ENCODE measurements around the gene THBS3. TPM values are rescaled to one million over a fixed set of nuclear protein-coding genes. Genes with fewer than 3 reads are reported as not detected.

THBS3 gene
- total and polyA plus RNA-seq, 9 of the 15 experiments (the other 6 are each of a cell fraction or from before 2014, with no cell fraction given) = 0.59 to 8.3 (median 3.2) TPM

DNA sequence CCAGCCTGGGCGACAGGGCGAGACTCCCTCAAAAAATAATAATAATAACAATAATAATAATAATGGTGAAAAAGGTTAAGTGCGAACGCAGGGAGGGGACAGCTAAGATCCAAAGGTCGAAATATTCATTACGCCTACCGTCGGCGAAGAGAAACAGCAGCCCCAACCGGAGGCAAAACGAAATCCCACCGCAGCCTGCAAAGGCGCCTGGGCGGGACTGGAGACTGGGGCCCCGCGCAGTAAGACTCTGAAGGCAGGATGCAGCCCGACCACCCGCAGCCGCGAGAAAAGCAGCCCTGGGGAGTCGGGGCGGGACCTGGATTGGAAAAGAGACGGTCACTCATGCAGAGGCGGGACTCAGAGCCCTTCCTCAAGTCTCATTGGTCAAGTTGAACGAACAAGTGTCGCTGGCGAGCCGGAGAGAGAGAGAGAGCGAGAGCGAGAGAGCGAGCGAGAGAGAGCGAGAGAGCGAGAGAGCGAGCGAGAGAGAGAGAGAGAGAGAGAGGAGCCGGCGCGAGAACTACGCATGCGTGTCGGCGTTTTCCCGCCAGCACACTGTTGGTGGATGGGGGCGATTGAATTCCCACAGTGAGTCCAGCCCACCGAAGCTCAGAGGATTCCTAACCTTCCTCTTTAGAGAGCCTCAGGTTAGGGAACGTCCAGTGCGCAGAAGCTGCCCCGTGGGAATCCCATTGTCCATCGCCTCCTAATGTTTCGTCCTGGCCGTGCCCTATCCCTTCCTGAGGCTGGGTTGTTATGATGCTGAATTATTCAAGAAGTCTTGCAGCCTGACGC is 36.9 kb upstream of the THBS3 start (continued):
- TF ChIP-seq ETS2 (tag; IDR thresholded peaks at IDR 0.05; ENCODE audit: borderline replicate concordance, poor library complexity, severe bottlenecking) (no peak), PTTG1 (tag; IDR thresholded peaks at IDR 0.05; ENCODE audit: low read depth) (no peak), CBX5 (IDR thresholded peaks at IDR 0.05; ENCODE audit: borderline replicate concordance, low read depth) (peak; percentile 53; the same call in 1 of the 2 replicates), ZMIZ1 (IDR thresholded peaks at IDR 0.05; ENCODE audit: low read depth in 2 of 2, low read length in 2 of 2) (peak in 1 of 2 experiments; percentile 84; a peak in 2 of 4 replicates), ELF2 (CRISPR knock-in tag; IDR thresholded peaks at IDR 0.05) (no peak), TAF1 (IDR thresholded peaks at IDR 0.05; ENCODE audit: control insufficient read depth, extremely low read depth, insufficient read depth, low read length, severe bottlenecking) (peak; percentile 80), TFE3 (CRISPR knock-in tag; IDR thresholded peaks at IDR 0.05) (no peak), ZNF133 (CRISPR knock-in tag; IDR thresholded peaks at IDR 0.05) (no peak), FOXA1 (IDR thresholded peaks at IDR 0.05; ENCODE audit: borderline replicate concordance) (no peak), DPF2 (IDR thresholded peaks at IDR 0.05) (peak; percentile 97), E2F5 (CRISPR knock-in tag; IDR thresholded peaks at IDR 0.05) (peak; percentile 99), BCL6 (CRISPR knock-in tag; IDR thresholded peaks at IDR 0.05) (no peak), TAF15 (IDR thresholded peaks at IDR 0.05; ENCODE audit: low read depth, low read length) (no peak)
- TF ChIP-seq, protein P1, sequence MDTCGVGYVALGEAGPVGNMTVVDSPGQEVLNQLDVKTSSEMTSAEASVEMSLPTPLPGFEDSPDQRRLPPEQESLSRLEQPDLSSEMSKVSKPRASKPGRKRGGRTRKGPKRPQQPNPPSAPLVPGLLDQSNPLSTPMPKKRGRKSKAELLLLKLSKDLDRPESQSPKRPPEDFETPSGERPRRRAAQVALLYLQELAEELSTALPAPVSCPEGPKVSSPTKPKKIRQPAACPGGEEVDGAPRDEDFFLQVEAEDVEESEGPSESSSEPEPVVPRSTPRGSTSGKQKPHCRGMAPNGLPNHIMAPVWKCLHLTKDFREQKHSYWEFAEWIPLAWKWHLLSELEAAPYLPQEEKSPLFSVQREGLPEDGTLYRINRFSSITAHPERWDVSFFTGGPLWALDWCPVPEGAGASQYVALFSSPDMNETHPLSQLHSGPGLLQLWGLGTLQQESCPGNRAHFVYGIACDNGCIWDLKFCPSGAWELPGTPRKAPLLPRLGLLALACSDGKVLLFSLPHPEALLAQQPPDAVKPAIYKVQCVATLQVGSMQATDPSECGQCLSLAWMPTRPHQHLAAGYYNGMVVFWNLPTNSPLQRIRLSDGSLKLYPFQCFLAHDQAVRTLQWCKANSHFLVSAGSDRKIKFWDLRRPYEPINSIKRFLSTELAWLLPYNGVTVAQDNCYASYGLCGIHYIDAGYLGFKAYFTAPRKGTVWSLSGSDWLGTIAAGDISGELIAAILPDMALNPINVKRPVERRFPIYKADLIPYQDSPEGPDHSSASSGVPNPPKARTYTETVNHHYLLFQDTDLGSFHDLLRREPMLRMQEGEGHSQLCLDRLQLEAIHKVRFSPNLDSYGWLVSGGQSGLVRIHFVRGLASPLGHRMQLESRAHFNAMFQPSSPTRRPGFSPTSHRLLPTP (IDR thresholded peaks at IDR 0.05; ENCODE audit: borderline replicate concordance, extremely low read depth, insufficient read length) = peak; percentile 52
- TF ChIP-seq, protein P2, sequence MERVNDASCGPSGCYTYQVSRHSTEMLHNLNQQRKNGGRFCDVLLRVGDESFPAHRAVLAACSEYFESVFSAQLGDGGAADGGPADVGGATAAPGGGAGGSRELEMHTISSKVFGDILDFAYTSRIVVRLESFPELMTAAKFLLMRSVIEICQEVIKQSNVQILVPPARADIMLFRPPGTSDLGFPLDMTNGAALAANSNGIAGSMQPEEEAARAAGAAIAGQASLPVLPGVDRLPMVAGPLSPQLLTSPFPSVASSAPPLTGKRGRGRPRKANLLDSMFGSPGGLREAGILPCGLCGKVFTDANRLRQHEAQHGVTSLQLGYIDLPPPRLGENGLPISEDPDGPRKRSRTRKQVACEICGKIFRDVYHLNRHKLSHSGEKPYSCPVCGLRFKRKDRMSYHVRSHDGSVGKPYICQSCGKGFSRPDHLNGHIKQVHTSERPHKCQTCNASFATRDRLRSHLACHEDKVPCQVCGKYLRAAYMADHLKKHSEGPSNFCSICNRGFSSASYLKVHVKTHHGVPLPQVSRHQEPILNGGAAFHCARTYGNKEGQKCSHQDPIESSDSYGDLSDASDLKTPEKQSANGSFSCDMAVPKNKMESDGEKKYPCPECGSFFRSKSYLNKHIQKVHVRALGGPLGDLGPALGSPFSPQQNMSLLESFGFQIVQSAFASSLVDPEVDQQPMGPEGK (CRISPR knock-in tag; IDR thresholded peaks at IDR 0.05; ENCODE audit: borderline replicate concordance) = no peak
